ENCODE results near the gene CASK. TPM values are rescaled to one million over a fixed set of nuclear protein-coding genes. Genes with fewer than 3 reads are reported as not detected.

CASK gene
- total and polyA plus RNA-seq, 7 donors: 9.5 to 37.1 (median 18.4) TPM

DNA sequence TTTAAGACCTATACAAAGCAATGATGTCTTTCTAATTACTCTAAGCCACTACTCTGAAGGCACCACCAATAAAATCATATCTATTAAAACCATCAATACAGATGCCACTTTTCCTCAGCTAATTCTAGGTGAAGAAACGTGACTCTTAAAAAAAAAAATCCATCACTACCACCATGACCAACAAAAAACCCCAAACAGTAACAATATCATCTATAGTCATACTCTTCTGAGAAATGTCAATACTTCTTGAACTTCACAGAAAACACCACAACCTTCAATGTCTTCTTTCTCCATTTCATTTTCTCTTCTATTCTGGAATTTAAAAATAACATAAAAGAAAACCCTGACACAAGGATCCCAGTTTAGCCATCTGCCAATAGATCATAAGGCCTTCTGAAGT, 35.7 kb downstream of the CASK start:
- Histone ChIP-seq H3K27me3 (no peaks in the 10 kb centered on the region), H3K9me3 (no peaks in the 10 kb centered on the region), H3K4me3 (no peak overlapping the region), H3K36me3 (no peaks in the 10 kb centered on the region), H3K27ac (no peak overlapping the region), H3K4me1 (no peaks in the 10 kb centered on the region)
- TF ChIP-seq EP300 (IDR thresholded peaks at IDR 0.05): no peak
- DNase-seq: no peak
- WGBS, 2 donors: 79 to 93% methylated on average over 1 of the region's 1 CpG
- intact Hi-C loops (cut with DNase I): no loop called here

DNA sequence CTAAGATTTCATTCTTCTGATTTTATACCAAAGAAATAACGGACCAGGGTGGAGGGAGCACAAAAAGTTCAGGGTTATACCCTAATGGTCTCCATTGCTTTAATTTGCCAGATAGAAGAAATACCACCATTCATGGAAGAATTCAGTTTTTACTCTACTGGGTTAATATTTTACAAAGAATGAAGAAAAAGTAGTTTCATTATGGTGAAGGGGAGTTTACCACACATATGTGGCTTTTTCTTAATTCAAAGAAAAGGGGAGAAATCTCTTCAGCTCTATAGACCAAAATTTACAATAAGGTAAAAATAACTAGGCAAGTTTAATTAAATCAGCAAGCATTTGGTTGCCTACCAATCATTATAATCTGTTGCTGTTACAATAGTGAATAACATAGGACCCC, 37.6 kb downstream of the CASK start:
- Histone ChIP-seq H3K4me3 (no peak overlapping the region), H3K27me3 (no peaks in the 10 kb centered on the region), H3K4me1 (no peaks in the 10 kb centered on the region), H3K27ac (no peak overlapping the region), H3K36me3 (no peaks in the 10 kb centered on the region), H3K9me3 (no peaks in the 10 kb centered on the region)
- no peak for TF ChIP-seq POLR2AphosphoS5 (IDR thresholded peaks at IDR 0.05)
- no peak for TF ChIP-seq EP300 (IDR thresholded peaks at IDR 0.05)
- TF ChIP-seq, protein P1, sequence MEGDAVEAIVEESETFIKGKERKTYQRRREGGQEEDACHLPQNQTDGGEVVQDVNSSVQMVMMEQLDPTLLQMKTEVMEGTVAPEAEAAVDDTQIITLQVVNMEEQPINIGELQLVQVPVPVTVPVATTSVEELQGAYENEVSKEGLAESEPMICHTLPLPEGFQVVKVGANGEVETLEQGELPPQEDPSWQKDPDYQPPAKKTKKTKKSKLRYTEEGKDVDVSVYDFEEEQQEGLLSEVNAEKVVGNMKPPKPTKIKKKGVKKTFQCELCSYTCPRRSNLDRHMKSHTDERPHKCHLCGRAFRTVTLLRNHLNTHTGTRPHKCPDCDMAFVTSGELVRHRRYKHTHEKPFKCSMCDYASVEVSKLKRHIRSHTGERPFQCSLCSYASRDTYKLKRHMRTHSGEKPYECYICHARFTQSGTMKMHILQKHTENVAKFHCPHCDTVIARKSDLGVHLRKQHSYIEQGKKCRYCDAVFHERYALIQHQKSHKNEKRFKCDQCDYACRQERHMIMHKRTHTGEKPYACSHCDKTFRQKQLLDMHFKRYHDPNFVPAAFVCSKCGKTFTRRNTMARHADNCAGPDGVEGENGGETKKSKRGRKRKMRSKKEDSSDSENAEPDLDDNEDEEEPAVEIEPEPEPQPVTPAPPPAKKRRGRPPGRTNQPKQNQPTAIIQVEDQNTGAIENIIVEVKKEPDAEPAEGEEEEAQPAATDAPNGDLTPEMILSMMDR (IDR thresholded peaks at IDR 0.05): no peak
- no peak for TF ChIP-seq POLR2A (IDR thresholded peaks at IDR 0.05)
- DNase-seq: no peak
- intact Hi-C loops (cut with DNase I): no loop called here
- WGBS, 2 donors: 92 to 97% methylated on average over 1 of the region's 1 CpG

DNA sequence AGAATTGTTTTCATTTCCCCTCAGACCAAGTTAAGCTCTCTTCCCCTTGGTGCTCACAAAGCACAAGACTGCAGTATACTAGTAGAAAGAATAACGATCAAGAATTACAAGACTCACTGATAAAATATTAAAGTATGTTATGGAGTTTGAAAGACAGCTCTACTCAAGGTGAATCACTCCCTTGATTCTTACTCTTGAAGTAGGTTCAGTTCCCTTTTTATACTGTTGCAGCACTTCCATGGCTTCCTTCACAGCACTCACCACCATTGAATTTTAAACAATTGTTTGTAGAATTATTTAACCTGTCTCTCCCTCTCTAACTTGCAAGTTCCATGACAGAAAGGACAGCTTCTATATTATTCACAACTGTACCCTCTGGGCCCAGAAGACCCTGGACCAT, 42.2 kb downstream of the CASK start:
- no peaks in the 10 kb centered on the region for H3K36me3 ChIP-seq
- no peaks in the 10 kb centered on the region for H3K4me1 ChIP-seq
- intact Hi-C loops (cut with DNase I): no loop called here
- no peaks in the 10 kb centered on the region for H3K9me3 ChIP-seq
- H3K27ac ChIP-seq: no peak overlapping the region
- 65 to 84% methylated on average over 1 of the region's 1 CpG for WGBS, 2 donors
- no peak overlapping the region for H3K4me3 ChIP-seq
- H3K27me3 ChIP-seq: no peaks in the 10 kb centered on the region
- no peak for DNase-seq
- TF ChIP-seq POLR2AphosphoS5 (IDR thresholded peaks at IDR 0.05): no peak
- no peak for TF ChIP-seq EP300 (IDR thresholded peaks at IDR 0.05)
- no peak for TF ChIP-seq POLR2A (IDR thresholded peaks at IDR 0.05)
- TF ChIP-seq, protein P1 (IDR thresholded peaks at IDR 0.05): no peak

DNA sequence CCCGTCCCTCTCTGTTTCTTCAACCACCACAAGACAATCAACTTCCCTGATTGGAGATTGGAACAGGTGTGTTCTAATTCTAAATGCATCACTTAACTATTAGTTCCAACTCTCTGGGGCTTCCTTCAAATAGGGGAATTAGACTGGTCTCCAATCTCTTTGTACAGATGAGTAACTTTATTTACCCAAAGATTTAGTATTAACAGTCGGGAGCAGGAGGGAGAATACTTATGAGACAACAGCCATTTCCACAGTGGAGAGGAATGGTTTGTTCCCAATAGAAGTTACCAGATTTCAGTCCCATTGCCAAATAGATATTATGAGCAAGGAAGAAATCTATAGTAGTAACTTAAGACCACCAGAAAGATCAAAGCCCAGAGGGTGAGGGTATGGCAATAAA, 46.2 kb downstream of the CASK start:
- Histone ChIP-seq H3K27ac (no peak overlapping the region), H3K27me3 (no peaks in the 10 kb centered on the region), H3K4me1 (no peaks in the 10 kb centered on the region), H3K36me3 (no peaks in the 10 kb centered on the region), H3K9me3 (no peaks in the 10 kb centered on the region), H3K4me3 (no peak overlapping the region)
- 59 to 72% methylated on average over 2 of the region's 2 CpGs for WGBS, 2 donors
- intact Hi-C loops (cut with DNase I): no loop called here
- no peak for TF ChIP-seq POLR2AphosphoS5 (IDR thresholded peaks at IDR 0.05)
- TF ChIP-seq, protein P1 (IDR thresholded peaks at IDR 0.05): no peak
- no peak for TF ChIP-seq EP300 (IDR thresholded peaks at IDR 0.05)
- TF ChIP-seq POLR2A (IDR thresholded peaks at IDR 0.05): no peak
- DNase-seq: no peak

DNA sequence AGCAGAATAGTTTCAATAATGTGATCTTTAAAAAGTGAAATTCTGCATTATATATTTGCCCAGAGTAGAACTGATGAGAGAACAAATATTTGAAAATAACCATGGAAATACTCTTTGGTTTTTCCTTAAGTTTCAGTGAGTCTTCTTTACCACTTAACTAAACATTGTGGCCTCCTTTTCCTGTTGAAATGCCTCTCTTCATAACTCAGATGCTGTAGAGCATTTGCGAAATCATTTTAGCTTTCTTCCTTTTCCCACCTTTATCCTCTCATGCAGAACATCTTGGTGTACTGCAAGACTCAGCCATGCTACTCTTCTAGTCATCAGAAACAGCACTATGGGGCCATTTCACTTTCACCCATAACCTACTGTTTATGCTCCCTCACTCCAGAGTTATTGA, 48.2 kb downstream of the CASK start:
- no peaks in the 10 kb centered on the region for H3K36me3 ChIP-seq
- H3K4me3 ChIP-seq: no peak overlapping the region
- no peaks in the 10 kb centered on the region for H3K9me3 ChIP-seq
- no peaks in the 10 kb centered on the region for H3K4me1 ChIP-seq
- H3K27ac ChIP-seq: no peak overlapping the region
- intact Hi-C loops (cut with DNase I): no loop called here
- 89 to 93% methylated on average over 1 of the region's 1 CpG for WGBS, 2 donors
- no peaks in the 10 kb centered on the region for H3K27me3 ChIP-seq
- TF ChIP-seq, protein P1 (IDR thresholded peaks at IDR 0.05): no peak
- no peak for TF ChIP-seq EP300 (IDR thresholded peaks at IDR 0.05)
- no peak for TF ChIP-seq POLR2A (IDR thresholded peaks at IDR 0.05)
- no peak for TF ChIP-seq POLR2AphosphoS5 (IDR thresholded peaks at IDR 0.05)
- no peak for DNase-seq

Data from sigmoid colon (tissue), 7 donors.